ENCODE results near the gene PSTPIP1. TPM values are rescaled to one million over a fixed set of nuclear protein-coding genes. Genes with fewer than 3 reads are reported as not detected.

PSTPIP1 gene
- total and polyA plus RNA-seq, 2 experiments from 2014 or later, result 0.80 to 3.7 TPM

GRCh38 chr15:77019521-77020331 lies 24.8 kb downstream of the PSTPIP1 start (continued):
- TF ChIP-seq, protein P1, sequence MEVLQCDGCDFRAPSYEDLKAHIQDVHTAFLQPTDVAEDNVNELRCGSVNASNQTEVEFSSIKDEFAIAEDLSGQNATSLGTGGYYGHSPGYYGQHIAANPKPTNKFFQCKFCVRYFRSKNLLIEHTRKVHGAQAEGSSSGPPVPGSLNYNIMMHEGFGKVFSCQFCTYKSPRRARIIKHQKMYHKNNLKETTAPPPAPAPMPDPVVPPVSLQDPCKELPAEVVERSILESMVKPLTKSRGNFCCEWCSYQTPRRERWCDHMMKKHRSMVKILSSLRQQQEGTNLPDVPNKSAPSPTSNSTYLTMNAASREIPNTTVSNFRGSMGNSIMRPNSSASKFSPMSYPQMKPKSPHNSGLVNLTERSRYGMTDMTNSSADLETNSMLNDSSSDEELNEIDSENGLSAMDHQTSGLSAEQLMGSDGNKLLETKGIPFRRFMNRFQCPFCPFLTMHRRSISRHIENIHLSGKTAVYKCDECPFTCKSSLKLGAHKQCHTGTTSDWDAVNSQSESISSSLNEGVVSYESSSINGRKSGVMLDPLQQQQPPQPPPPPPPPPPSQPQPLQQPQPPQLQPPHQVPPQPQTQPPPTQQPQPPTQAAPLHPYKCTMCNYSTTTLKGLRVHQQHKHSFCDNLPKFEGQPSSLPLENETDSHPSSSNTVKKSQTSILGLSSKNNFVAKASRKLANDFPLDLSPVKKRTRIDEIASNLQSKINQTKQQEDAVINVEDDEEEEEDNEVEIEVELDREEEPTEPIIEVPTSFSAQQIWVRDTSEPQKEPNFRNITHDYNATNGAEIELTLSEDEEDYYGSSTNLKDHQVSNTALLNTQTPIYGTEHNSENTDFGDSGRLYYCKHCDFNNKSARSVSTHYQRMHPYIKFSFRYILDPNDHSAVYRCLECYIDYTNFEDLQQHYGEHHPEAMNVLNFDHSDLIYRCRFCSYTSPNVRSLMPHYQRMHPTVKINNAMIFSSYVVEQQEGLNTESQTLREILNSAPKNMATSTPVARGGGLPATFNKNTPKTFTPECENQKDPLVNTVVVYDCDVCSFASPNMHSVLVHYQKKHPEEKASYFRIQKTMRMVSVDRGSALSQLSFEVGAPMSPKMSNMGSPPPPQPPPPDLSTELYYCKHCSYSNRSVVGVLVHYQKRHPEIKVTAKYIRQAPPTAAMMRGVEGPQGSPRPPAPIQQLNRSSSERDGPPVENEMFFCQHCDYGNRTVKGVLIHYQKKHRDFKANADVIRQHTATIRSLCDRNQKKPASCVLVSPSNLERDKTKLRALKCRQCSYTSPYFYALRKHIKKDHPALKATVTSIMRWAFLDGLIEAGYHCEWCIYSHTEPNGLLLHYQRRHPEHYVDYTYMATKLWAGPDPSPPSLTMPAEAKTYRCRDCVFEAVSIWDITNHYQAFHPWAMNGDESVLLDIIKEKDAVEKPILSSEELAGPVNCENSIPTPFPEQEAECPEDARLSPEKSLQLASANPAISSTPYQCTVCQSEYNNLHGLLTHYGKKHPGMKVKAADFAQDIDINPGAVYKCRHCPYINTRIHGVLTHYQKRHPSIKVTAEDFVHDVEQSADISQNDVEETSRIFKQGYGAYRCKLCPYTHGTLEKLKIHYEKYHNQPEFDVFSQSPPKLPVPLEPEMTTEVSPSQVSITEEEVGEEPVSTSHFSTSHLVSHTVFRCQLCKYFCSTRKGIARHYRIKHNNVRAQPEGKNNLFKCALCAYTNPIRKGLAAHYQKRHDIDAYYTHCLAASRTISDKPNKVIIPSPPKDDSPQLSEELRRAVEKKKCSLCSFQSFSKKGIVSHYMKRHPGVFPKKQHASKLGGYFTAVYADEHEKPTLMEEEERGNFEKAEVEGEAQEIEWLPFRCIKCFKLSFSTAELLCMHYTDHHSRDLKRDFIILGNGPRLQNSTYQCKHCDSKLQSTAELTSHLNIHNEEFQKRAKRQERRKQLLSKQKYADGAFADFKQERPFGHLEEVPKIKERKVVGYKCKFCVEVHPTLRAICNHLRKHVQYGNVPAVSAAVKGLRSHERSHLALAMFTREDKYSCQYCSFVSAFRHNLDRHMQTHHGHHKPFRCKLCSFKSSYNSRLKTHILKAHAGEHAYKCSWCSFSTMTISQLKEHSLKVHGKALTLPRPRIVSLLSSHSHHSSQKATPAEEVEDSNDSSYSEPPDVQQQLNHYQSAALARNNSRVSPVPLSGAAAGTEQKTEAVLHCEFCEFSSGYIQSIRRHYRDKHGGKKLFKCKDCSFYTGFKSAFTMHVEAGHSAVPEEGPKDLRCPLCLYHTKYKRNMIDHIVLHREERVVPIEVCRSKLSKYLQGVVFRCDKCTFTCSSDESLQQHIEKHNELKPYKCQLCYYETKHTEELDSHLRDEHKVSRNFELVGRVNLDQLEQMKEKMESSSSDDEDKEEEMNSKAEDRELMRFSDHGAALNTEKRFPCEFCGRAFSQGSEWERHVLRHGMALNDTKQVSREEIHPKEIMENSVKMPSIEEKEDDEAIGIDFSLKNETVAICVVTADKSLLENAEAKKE (CRISPR knock-in tag; IDR thresholded peaks at IDR 0.05), result no peak
- TF ChIP-seq, protein P2, sequence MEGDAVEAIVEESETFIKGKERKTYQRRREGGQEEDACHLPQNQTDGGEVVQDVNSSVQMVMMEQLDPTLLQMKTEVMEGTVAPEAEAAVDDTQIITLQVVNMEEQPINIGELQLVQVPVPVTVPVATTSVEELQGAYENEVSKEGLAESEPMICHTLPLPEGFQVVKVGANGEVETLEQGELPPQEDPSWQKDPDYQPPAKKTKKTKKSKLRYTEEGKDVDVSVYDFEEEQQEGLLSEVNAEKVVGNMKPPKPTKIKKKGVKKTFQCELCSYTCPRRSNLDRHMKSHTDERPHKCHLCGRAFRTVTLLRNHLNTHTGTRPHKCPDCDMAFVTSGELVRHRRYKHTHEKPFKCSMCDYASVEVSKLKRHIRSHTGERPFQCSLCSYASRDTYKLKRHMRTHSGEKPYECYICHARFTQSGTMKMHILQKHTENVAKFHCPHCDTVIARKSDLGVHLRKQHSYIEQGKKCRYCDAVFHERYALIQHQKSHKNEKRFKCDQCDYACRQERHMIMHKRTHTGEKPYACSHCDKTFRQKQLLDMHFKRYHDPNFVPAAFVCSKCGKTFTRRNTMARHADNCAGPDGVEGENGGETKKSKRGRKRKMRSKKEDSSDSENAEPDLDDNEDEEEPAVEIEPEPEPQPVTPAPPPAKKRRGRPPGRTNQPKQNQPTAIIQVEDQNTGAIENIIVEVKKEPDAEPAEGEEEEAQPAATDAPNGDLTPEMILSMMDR (conservative IDR thresholded peaks at IDR 0.05; ENCODE audit: low read depth in 2 of 2), result no peak

DNA sequence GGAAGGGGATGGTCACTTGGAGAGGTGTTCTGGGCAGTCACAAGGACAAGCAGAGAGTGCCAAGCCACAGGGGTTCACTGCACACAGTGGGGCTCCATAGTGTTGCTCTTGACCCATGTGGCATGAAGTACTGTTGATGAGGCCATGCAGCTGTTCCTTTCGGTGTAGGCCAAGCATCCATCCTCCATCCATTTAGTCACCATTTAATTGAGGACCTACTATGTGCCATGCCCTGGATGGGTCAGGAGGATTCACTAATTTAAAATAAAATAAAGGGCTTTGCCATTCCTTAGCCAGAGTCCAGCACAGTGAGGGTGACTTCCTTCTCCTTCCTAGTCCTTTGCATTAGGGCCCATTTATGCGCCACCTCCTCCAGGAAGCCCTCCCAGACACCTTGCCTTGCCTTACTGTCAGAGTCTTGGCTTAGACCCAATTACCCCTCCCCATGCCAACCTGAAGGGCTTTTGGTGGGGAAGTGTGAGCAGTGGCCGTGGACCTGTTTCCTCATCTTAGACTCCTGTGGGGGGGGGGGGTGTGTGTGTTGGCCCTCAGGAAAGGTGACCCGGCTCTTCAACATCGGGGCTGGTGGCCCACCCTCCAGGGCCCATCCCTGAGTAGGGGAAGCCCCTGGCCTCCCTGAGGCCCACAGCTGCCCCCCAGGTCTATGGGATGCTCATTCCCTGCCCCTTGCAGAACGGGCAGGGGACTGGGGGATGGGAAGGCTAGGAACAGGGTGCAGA lies 25.6 kb downstream of the PSTPIP1 start:
- H2AFZ ChIP-seq, result no peak overlapping the region
- H3K4me1 Mint-ChIP-seq, result peaks cover 3% of the 10 kb centered on the region; the same call in 2 of the 3 replicates
- H3K79me2 ChIP-seq (replicated peaks; ENCODE audit: insufficient read depth), result no peaks in the 10 kb centered on the region
- no peak for ATAC-seq
- H3K36me3 Mint-ChIP-seq (ENCODE audit: low read depth), result no peaks in the 10 kb centered on the region; the same call in 2 of the 3 replicates
- no peak overlapping the region for H3K27ac Mint-ChIP-seq
- H3K4me2 ChIP-seq, result no peak overlapping the region
- no peaks in the 10 kb centered on the region for H3K9me2 ChIP-seq (ENCODE audit: insufficient read depth)
- no peaks in the 10 kb centered on the region for H3K27me3 ChIP-seq (ENCODE audit: insufficient read depth)
- no peaks in the 10 kb centered on the region for H3K4me1 ChIP-seq (ENCODE audit: insufficient read depth)
- no peak overlapping the region for H3K4me3 Mint-ChIP-seq
- H4K20me1 ChIP-seq (replicated peaks; ENCODE audit: insufficient read depth), result no peaks in the 10 kb centered on the region
- no peak for DNase-seq (ENCODE audit: low spot score)
- peaks cover 15% of the 10 kb centered on the region for H3K27me3 Mint-ChIP-seq (ENCODE audit: insufficient read depth, low read depth, poor library complexity)
- no peak overlapping the region for H3K4me3 ChIP-seq
- H3K27ac ChIP-seq (ENCODE audit: low read depth), result no peak overlapping the region
- H3K36me3 ChIP-seq (ENCODE audit: insufficient read depth), result no peaks in the 10 kb centered on the region
- no peaks in the 10 kb centered on the region for H3F3A ChIP-seq (replicated peaks; ENCODE audit: low read depth)
- no peaks in the 10 kb centered on the region; the same call in 2 of the 3 replicates for H3K9me3 Mint-ChIP-seq
- TF ChIP-seq JUNB (IDR thresholded peaks at IDR 0.05; ENCODE audit: unreplicated experiment) (no peak), POLR2AphosphoS5 (IDR thresholded peaks at IDR 0.05; ENCODE audit: low read depth) (no peak), NANOG (IDR thresholded peaks at IDR 0.05; ENCODE audit: borderline replicate concordance) (no peak), CREB1 (CRISPR knock-in tag; IDR thresholded peaks at IDR 0.05; ENCODE audit: low read depth) (no peak), EZH2 (IDR thresholded peaks at IDR 0.05; ENCODE audit: low read depth, unreplicated experiment) (no peak), STAT1 (IDR thresholded peaks at IDR 0.05; ENCODE audit: unreplicated experiment) (no peak), ETS1 (IDR thresholded peaks at IDR 0.05) (no peak)
- TF ChIP-seq, protein P2 (conservative IDR thresholded peaks at IDR 0.05; ENCODE audit: low read depth in 2 of 2), result no peak
